Neural progenitor cell (in vitro differentiated cells): ENCODE results near the gene PTPRA. TPM values are rescaled to one million over a fixed set of nuclear protein-coding genes. Genes with fewer than 3 reads are reported as not detected.

Experiments
- DNase-seq: peaks from one replicate; pipeline ENCODE4 v3.0.0-alpha.2; 2016; ENCODE audit warnings: low spot score
- H2AFZ ChIP-seq: fragments of 200-600 bp; sonication (generic); replicated peaks from 2 replicates; pipeline ENCODE4 v1.6.1; 2016; ENCODE audit warnings: antibody characterized with exemption
- H3F3A ChIP-seq: fragments of 200-600 bp; sonication (generic); 2 replicates; pipeline ENCODE4 v1.6.1; 2016; ENCODE audit warnings: antibody characterized with exemption, low read depth
- H3K27ac ChIP-seq: fragments of 200-600 bp; sonication (generic); 2 replicates; pipeline ENCODE4 v1.5.1; 2016; ENCODE audit warnings: mild to moderate bottlenecking
- H3K27me3 ChIP-seq: fragments of 200-600 bp; sonication (generic); 2 replicates; pipeline ENCODE4 v1.6.1; 2016; ENCODE audit warnings: mild to moderate bottlenecking, moderate library complexity
- H3K36me3 ChIP-seq: fragments of 200-600 bp; sonication (generic); 2 replicates; pipeline ENCODE4 v1.5.1; 2016
- H3K4me1 ChIP-seq: fragments of 200-600 bp; sonication (generic); 2 replicates; pipeline ENCODE4 v1.6.1; 2016; ENCODE audit warnings: mixed run types
- H3K4me2 ChIP-seq: fragments of 200-600 bp; sonication (generic); 2 replicates; pipeline ENCODE4 v1.6.1; 2016
- H3K4me3 ChIP-seq: fragments of 200-600 bp; sonication (generic); 2 replicates; pipeline ENCODE4 v1.5.1; 2016
- H3K79me2 ChIP-seq: fragments of 200-600 bp; sonication (generic); 2 replicates; pipeline ENCODE4 v1.6.1; 2016; ENCODE audit warnings: low read depth
- H3K9ac ChIP-seq: fragments of 200-600 bp; sonication (generic); 2 replicates; pipeline ENCODE4 v1.6.1; 2016
- H3K9me3 ChIP-seq: fragments of 200-600 bp; sonication (generic); 2 replicates; pipeline ENCODE4 v1.5.1; 2016; ENCODE audit warnings: low read depth
- H4K20me1 ChIP-seq: fragments of 200-600 bp; sonication (generic); 2 replicates; pipeline ENCODE4 v1.6.1; 2016; ENCODE audit warnings: low read depth
- H3K27ac Mint-ChIP-seq: 3 replicates; pipeline ENCODE4 v1.8.0; 2021; ENCODE audit warnings: mixed read lengths
- H3K27me3 Mint-ChIP-seq: 2 replicates; pipeline ENCODE4 v1.8.0; 2022; ENCODE audit warnings: low read depth, mild to moderate bottlenecking, inconsistent platforms, moderate library complexity, mixed read lengths; ENCODE audit not compliant: insufficient read depth
- H3K36me3 Mint-ChIP-seq: 3 replicates; pipeline ENCODE4 v1.8.0; 2021; ENCODE audit warnings: mixed read lengths
- H3K4me1 Mint-ChIP-seq: 3 replicates; pipeline ENCODE4 v1.8.0; 2021; ENCODE audit warnings: mixed read lengths
- H3K4me3 Mint-ChIP-seq: 3 replicates; pipeline ENCODE4 v1.8.0; 2021; ENCODE audit warnings: mild to moderate bottlenecking, moderate library complexity, mixed read lengths
- H3K9me3 Mint-ChIP-seq: 3 replicates; pipeline ENCODE4 v1.8.0; 2020; ENCODE audit warnings: mixed read lengths
- EZH2 ChIP-seq: fragments of 200-600 bp; sonication (generic); IDR thresholded peaks from 2 replicates; pipeline ENCODE4 v1.6.1; 2017; ENCODE audit warnings: antibody characterized with exemption, mild to moderate bottlenecking, moderate library complexity
- EZH2phosphoT487 ChIP-seq: fragments of 200-600 bp; sonication (generic); IDR thresholded peaks from 2 replicates; pipeline ENCODE4 v1.6.1; 2017; ENCODE audit warnings: antibody characterized with exemption
- total RNA-seq: library from RNA; depleted of rRNA; stranded (reverse); fragments of >200 nt; gene quantifications from 2 replicates; pipeline ENCODE4 v1.2.3, GENCODE V29; 2015; ENCODE audit warnings: low replicate concordance
- TF ChIP-seq, protein P1 (sequence below): fragments of 200-600 bp; sonication (generic); IDR thresholded peaks from 2 replicates; pipeline ENCODE4 v1.5.1; 2017; ENCODE audit warnings: antibody characterized with exemption, mild to moderate bottlenecking

The PTPRA gene
- total RNA-seq, 1 donor from 2014 or later: 77.7 TPM

DNA sequence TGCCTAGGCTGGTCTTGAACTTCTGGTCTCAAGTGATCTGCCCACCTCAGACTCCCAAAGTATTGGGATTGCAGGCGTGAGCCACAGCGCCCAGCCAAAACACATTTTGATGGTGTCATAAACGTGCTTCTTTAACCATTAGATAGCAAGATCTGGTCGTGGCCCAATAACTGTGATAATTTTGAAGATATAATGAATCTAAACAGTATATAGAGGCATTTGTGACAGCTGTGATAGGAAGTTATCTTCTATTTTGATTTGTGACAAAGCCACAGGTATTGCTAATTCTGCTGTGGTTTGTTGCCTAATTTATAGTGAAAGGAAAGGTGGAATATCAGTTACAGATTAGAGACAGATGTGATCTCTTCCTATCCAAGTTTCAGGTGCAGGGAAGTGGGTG, 197.4 kb downstream of the PTPRA start:
- Mint-ChIP-seq H3K9me3 (no peaks in the 10 kb centered on the region), H3K36me3 (no peaks in the 10 kb centered on the region), H3K27me3 (peaks cover 14% of the 10 kb centered on the region), H3K27ac (no peak overlapping the region), H3K4me3 (no peak overlapping the region), H3K4me1 (peaks cover 12% of the 10 kb centered on the region)
- H3K4me3 ChIP-seq: no peak overlapping the region
- H3K9ac ChIP-seq: no peak overlapping the region
- H3K27me3 ChIP-seq: peaks cover 48% of the 10 kb centered on the region
- H3K4me1 ChIP-seq: no peaks in the 10 kb centered on the region
- H4K20me1 ChIP-seq: no peaks in the 10 kb centered on the region
- no peaks in the 10 kb centered on the region for H3K9me3 ChIP-seq
- H2AFZ ChIP-seq: no peak overlapping the region
- no peaks in the 10 kb centered on the region for H3K79me2 ChIP-seq
- no peaks in the 10 kb centered on the region for H3F3A ChIP-seq
- H3K4me2 ChIP-seq: no peak overlapping the region
- H3K36me3 ChIP-seq: no peaks in the 10 kb centered on the region
- no peak overlapping the region for H3K27ac ChIP-seq
- TF ChIP-seq, protein P1, sequence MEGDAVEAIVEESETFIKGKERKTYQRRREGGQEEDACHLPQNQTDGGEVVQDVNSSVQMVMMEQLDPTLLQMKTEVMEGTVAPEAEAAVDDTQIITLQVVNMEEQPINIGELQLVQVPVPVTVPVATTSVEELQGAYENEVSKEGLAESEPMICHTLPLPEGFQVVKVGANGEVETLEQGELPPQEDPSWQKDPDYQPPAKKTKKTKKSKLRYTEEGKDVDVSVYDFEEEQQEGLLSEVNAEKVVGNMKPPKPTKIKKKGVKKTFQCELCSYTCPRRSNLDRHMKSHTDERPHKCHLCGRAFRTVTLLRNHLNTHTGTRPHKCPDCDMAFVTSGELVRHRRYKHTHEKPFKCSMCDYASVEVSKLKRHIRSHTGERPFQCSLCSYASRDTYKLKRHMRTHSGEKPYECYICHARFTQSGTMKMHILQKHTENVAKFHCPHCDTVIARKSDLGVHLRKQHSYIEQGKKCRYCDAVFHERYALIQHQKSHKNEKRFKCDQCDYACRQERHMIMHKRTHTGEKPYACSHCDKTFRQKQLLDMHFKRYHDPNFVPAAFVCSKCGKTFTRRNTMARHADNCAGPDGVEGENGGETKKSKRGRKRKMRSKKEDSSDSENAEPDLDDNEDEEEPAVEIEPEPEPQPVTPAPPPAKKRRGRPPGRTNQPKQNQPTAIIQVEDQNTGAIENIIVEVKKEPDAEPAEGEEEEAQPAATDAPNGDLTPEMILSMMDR: no peak
- TF ChIP-seq EZH2 (no peak), EZH2phosphoT487 (no peak)
- no peak for DNase-seq

DNA sequence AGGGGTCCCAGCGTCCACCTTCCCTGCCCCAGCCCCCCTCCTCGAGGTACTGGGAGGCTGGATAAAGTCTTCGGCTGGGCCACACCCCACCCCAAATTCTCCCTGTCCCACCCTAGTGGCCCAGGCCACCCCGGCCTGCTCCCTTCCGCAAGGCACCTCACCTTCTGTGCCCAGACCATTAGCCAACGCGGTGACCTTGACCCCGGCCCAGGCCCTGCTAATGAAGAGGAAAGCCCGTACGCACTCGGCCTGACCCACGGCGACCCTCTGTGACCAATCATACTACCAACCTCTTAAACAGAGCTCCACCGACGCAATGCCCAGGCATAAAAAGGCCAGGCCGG, 198.0 kb downstream of the PTPRA start:
- H3K79me2 ChIP-seq: no peaks in the 10 kb centered on the region
- no peak for DNase-seq
- no peak overlapping the region for H3K4me3 ChIP-seq
- peaks cover 49% of the 10 kb centered on the region for H3K27me3 ChIP-seq
- H4K20me1 ChIP-seq: no peaks in the 10 kb centered on the region
- H3K9me3 Mint-ChIP-seq: no peaks in the 10 kb centered on the region
- H3K27me3 Mint-ChIP-seq: peaks cover 14% of the 10 kb centered on the region
- H3K9me3 ChIP-seq: no peaks in the 10 kb centered on the region
- no peak overlapping the region for H3K4me3 Mint-ChIP-seq
- TF ChIP-seq EZH2phosphoT487 (no peak), EZH2 (no peak)
- TF ChIP-seq, protein P1: no peak
- H3K27ac Mint-ChIP-seq: no peak overlapping the region
- no peak overlapping the region for H3K4me2 ChIP-seq
- H3K27ac ChIP-seq: no peak overlapping the region
- no peak overlapping the region for H2AFZ ChIP-seq
- no peaks in the 10 kb centered on the region for H3K36me3 ChIP-seq
- H3K4me1 Mint-ChIP-seq: peaks cover 12% of the 10 kb centered on the region
- H3K4me1 ChIP-seq: no peaks in the 10 kb centered on the region
- no peaks in the 10 kb centered on the region for H3K36me3 Mint-ChIP-seq
- no peak overlapping the region for H3K9ac ChIP-seq
- H3F3A ChIP-seq: no peaks in the 10 kb centered on the region

DNA sequence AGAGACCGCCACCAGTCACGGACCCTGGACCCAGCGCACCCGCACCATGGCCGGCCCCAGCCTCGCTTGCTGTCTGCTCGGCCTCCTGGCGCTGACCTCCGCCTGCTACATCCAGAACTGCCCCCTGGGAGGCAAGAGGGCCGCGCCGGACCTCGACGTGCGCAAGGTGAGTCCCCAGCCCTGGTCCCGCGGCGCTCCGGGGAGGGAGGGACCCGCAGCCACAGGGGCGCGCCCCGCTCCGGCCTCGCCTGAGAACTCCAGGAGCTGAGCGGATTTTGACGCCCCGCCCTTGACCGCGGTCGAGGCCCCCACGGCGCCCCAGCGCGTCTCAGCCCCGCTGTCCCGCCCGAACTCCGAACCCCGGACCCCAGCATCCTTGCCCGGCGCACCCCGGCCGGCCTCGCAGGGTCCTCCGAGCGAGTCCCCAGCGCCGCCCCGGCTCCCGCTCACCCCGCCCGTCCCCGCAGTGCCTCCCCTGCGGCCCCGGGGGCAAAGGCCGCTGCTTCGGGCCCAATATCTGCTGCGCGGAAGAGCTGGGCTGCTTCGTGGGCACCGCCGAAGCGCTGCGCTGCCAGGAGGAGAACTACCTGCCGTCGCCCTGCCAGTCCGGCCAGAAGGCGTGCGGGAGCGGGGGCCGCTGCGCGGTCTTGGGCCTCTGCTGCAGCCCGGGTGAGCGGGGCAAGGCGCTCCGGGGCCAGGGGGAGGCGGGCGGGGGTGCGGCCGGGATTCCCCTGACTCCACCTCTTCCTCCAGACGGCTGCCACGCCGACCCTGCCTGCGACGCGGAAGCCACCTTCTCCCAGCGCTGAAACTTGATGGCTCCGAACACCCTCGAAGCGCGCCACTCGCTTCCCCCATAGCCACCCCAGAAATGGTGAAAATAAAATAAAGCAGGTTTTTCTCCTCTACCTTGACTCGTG, 198.6 kb downstream of the PTPRA start, which contains the start of gene OXT:
Gene OXT (plus strand): TSS at position 11 of the 920 bp plus-strand sequence. CDS start 36 bp downstream, at position 47.
- H3K4me1 ChIP-seq: no peaks in the 10 kb centered on the region
- no peak within 1 kb of the TSS for H3K9ac ChIP-seq
- peaks cover 16% of the 10 kb centered on the region for H3K27me3 Mint-ChIP-seq
- H2AFZ ChIP-seq: peak within 1 kb of the TSS; percentile 98
- no peaks in the 10 kb centered on the region for H3K36me3 Mint-ChIP-seq
- no peaks in the 10 kb centered on the region for H4K20me1 ChIP-seq
- peak within 1 kb of the TSS; percentile 81 for H3K27ac Mint-ChIP-seq
- peaks cover 12% of the 10 kb centered on the region for H3K4me1 Mint-ChIP-seq
- no peaks in the 10 kb centered on the region for H3K79me2 ChIP-seq
- H3K9me3 Mint-ChIP-seq: peaks cover 2% of the 10 kb centered on the region
- peak; percentile 58 for DNase-seq
- peak within 1 kb of the TSS; percentile 39 for H3K4me3 ChIP-seq
- no peaks in the 10 kb centered on the region for H3F3A ChIP-seq
- TF ChIP-seq EZH2phosphoT487 (peak; percentile 72), EZH2 (peak; percentile 89)
- TF ChIP-seq, protein P1: no peak
- no peaks in the 10 kb centered on the region for H3K9me3 ChIP-seq
- H3K4me2 ChIP-seq: peak within 1 kb of the TSS; percentile 66
- H3K4me3 Mint-ChIP-seq: peak within 1 kb of the TSS; percentile 46
- H3K36me3 ChIP-seq: no peaks in the 10 kb centered on the region
- peaks cover 49% of the 10 kb centered on the region for H3K27me3 ChIP-seq
- no peak within 1 kb of the TSS for H3K27ac ChIP-seq
